Omental fat pad (tissue), 4 donors: ENCODE data around the gene SPIN1. TPM values are rescaled to one million over a fixed set of nuclear protein-coding genes. Genes with fewer than 3 reads are reported as not detected.

Experiments used
- ATAC-seq: fragments of 150-250 bp; one replicate; pipeline ENCODE4 v1.9.1; 2016; ENCODE audit warnings: mild to moderate bottlenecking, moderate library complexity; ENCODE audit not compliant: low FRiP score
- DNase-seq: peaks from one replicate; pipeline ENCODE4 v3.0.0-alpha.2; 2019; ENCODE audit warnings: low spot score
- total RNA-seq, 4 donors: library from RNA; depleted of rRNA; stranded (reverse); fragments of >200 nt; gene quantifications; one replicate each; pipeline ENCODE4 v1.1.0, GENCODE V29; 2016
- TF ChIP-seq, protein P1 (sequence below), 3 donors: fragments of 450-650 bp; IDR thresholded peaks; one replicate each; pipeline ENCODE4 v1.5.1; 2016 to 2017; ENCODE audit warnings: antibody characterized with exemption in 3 of 3, mild to moderate bottlenecking in 3 of 3, moderate library complexity in 2 of 3

The SPIN1 gene
- total RNA-seq, 4 donors from 2014 or later = 44.8 to 66.4 (median 49.1) TPM

GRCh38 chr9:88359974-88360373, 28.3 kb upstream of the SPIN1 start:
- TF ChIP-seq, protein P1, sequence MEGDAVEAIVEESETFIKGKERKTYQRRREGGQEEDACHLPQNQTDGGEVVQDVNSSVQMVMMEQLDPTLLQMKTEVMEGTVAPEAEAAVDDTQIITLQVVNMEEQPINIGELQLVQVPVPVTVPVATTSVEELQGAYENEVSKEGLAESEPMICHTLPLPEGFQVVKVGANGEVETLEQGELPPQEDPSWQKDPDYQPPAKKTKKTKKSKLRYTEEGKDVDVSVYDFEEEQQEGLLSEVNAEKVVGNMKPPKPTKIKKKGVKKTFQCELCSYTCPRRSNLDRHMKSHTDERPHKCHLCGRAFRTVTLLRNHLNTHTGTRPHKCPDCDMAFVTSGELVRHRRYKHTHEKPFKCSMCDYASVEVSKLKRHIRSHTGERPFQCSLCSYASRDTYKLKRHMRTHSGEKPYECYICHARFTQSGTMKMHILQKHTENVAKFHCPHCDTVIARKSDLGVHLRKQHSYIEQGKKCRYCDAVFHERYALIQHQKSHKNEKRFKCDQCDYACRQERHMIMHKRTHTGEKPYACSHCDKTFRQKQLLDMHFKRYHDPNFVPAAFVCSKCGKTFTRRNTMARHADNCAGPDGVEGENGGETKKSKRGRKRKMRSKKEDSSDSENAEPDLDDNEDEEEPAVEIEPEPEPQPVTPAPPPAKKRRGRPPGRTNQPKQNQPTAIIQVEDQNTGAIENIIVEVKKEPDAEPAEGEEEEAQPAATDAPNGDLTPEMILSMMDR (IDR thresholded peaks at IDR 0.05) = no peak

GRCh38 chr9:88362681-88363080, 25.6 kb upstream of the SPIN1 start:
- TF ChIP-seq, protein P1 (IDR thresholded peaks at IDR 0.05) = no peak
- no peak for DNase-seq
- no peak for ATAC-seq

More at GRCh38 chr9:88359974-88360373, 28.3 kb upstream of the SPIN1 start:
- DNase-seq (no peak), ATAC-seq (no peak)

DNA sequence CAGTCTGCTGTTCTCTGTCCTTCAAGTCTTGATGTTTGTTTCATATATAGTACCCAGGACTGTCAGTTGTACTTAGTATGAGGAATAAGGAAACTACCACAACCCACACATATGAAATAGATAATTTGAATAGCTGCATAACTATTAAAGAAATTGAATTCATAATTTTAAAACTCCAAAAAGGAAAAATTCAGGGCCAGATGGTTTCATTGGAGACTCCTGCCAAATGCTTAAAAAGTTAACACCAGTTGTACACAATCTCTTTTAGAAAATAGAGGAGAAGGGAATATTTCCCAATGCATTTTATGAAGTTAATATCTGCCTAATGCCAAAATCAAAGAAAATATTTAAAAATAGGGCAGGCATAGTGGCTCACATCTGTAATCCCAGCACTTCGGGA, 24.6 kb upstream of the SPIN1 start:
- TF ChIP-seq, protein P1 (IDR thresholded peaks at IDR 0.05) = no peak
- DNase-seq (no peak), ATAC-seq (no peak)

- TF ChIP-seq, protein P1 (IDR thresholded peaks at IDR 0.05) = no peak
- ATAC-seq (no peak), DNase-seq (no peak)
Observed at GRCh38 chr9:88364706-88365105, 23.5 kb upstream of the SPIN1 start.

GRCh38 chr9:88370346-88370745, 17.9 kb upstream of the SPIN1 start:
- TF ChIP-seq, protein P1 (IDR thresholded peaks at IDR 0.05) = no peak
- DNase-seq (no peak), ATAC-seq (no peak)

GRCh38 chr9:88372103-88372654, 16.1 kb upstream of the SPIN1 start:
- no peak for ATAC-seq
- DNase-seq = no peak
- TF ChIP-seq, protein P1 (IDR thresholded peaks at IDR 0.05) = no peak

GRCh38 chr9:88373045-88373444, 15.2 kb upstream of the SPIN1 start:
- DNase-seq = no peak
- ATAC-seq = no peak
- TF ChIP-seq, protein P1 (IDR thresholded peaks at IDR 0.05) = no peak
